Kidney (tissue), 14 donors: ENCODE results near the gene ST3GAL5. TPM values are rescaled to one million over a fixed set of nuclear protein-coding genes. Genes with fewer than 3 reads are reported as not detected.

Experiments used
- DNase-seq, 5 donors: peaks; one replicate each; pipeline ENCODE4 v3.0.0-alpha.2; 2013 to 2020
- FAIRE-seq: peaks from 2 replicates; lab custom pipeline; 2012; peaks lifted over from hg19 to GRCh38; lab: Jason Lieb, UNC
- H3K27ac ChIP-seq, 2 donors: one replicate each; pipeline ENCODE4 v1.7.0; 2013; ENCODE audit warnings: low read depth in 2 of 2, low read length in 2 of 2, inconsistent platforms in 1 of 2
- H3K27me3 ChIP-seq: one replicate; pipeline ENCODE4 v1.7.1; 2013; ENCODE audit warnings: low read length, inconsistent platforms; ENCODE audit not compliant: control insufficient read depth, insufficient read depth
- H3K36me3 ChIP-seq, 3 donors: one replicate each; pipeline versions ENCODE4 v1.7.0 to v1.7.1; 2013; ENCODE audit warnings: low read length in 3 of 3, control low read depth in 1 of 3, inconsistent platforms in 1 of 3; ENCODE audit not compliant: insufficient read depth in 3 of 3, control insufficient read depth in 2 of 3
- H3K4me1 ChIP-seq, 3 donors: one replicate each; pipeline versions ENCODE4 v1.7.0 to v1.7.1; 2013; ENCODE audit warnings: low read length in 3 of 3, inconsistent platforms in 1 of 3, low read depth in 1 of 3; ENCODE audit not compliant: control insufficient read depth in 2 of 3, insufficient read depth in 2 of 3
- H3K4me3 ChIP-seq, 3 donors: one replicate each; pipeline versions ENCODE4 v1.7.0 to v1.8.1; 2013; ENCODE audit warnings: low read length in 3 of 3, control low read depth in 1 of 3, inconsistent platforms in 1 of 3
- H3K9ac ChIP-seq, 3 donors: one replicate each; pipeline versions ENCODE4 v1.7.0 to v1.7.1; 2013; ENCODE audit warnings: low read length in 3 of 3, control low read depth in 1 of 3, inconsistent platforms in 1 of 3
- H3K9me3 ChIP-seq, 3 donors: one replicate each; pipeline versions ENCODE4 v1.7.0 to v1.7.1; 2013; ENCODE audit warnings: low read length in 3 of 3, control low read depth in 1 of 3, inconsistent platforms in 1 of 3; ENCODE audit not compliant: control insufficient read depth in 2 of 3, insufficient read depth in 1 of 3
- CTCF ChIP-seq: IDR thresholded peaks from 3 replicates; pipeline ENCODE4 v1.5.1; 2012; ENCODE audit warnings: mild to moderate bottlenecking, moderate library complexity, borderline replicate concordance; ENCODE audit not compliant: insufficient read depth; ENCODE audit errors: extremely low read depth
- intact Hi-C: fragments of 100-400 bp; cut with DNase I; formaldehyde crosslinking; loops from one replicate; pipeline ENCODE4 v1.11.1; 2022
- polyA plus RNA-seq: library from polyadenylated mRNA; stranded (reverse); fragments of 350-450 nt; fragmentation: Illumina TruSeq; extraction: RNeasy Lipid Tissue Mini Kit (QIAGEN cat#74804); gene quantifications from one replicate; pipeline ENCODE4 v1.2.3, GENCODE V29; 2014; ENCODE audit warnings: low read depth, low replicate concordance; ENCODE audit not compliant: insufficient read depth
- total RNA-seq: library from RNA; stranded (reverse); fragmentation: NEBNext Ultra II Directional; extraction: Animal tissue kit (Norgen Biotek cat#: 25700); gene quantifications from one replicate; pipeline ENCODE4 v1.2.1, GENCODE V29; 2021
- donor health status: control.
- donor health status: control.
- donor health status: control.
- donor health status: control.
- donor health status: control.
- donor health status: DM: yes; HTN: yes; CAD: no.
- donor health status: Normal renal cell carcinoma (clear cell type).

ST3GAL5 gene
- total and polyA plus RNA-seq, 2 donors from 2014 or later = 7.0 to 14.6 TPM

DNA sequence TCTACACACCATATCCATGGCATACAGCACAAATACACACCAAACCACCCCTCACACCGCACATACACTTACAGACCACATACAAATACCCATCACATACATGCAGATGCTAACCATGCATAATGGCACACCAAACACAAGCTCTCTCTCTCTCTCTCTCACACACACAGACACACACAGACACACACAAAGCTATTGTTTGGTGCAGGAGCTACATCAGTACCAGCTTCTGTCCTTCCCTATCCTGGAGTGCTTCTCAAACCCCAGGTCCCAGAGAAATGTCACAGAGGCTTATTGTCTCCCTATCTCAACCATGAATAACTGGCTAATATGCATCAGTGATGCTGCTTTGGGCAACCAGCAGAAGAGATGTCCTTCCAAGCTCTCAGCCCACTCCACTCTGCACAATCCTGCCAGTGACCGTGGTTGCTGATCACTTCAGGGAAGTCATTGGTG, 36.5 kb upstream of the ST3GAL5 start:
- H3K27ac ChIP-seq = peak overlapping the region in 1 of 2 donors; percentile 65

GRCh38 chr2:85924522-85924921, 35.7 kb upstream of the ST3GAL5 start:
- H3K27ac ChIP-seq = peak overlapping the region in 1 of 2 donors; percentile 65
- H3K4me3 ChIP-seq = no peak overlapping the region
- H3K9ac ChIP-seq = no peak overlapping the region
- DNase-seq = no peak
- peaks cover 0 to 10% (median 0%) of the 10 kb centered on the region in 3 donors for H3K4me1 ChIP-seq
- FAIRE-seq = no peak
- H3K36me3 ChIP-seq = no peaks in the 10 kb centered on the region
- H3K27me3 ChIP-seq = no peaks in the 10 kb centered on the region
- no peaks in the 10 kb centered on the region for H3K9me3 ChIP-seq
- intact Hi-C loops = no loop called here
- TF ChIP-seq CTCF = no peak

More for the DNA sequence above, 36.5 kb upstream of the ST3GAL5 start:
- TF ChIP-seq CTCF = no peak
- peaks cover 0 to 10% (median 0%) of the 10 kb centered on the region in 3 donors for H3K4me1 ChIP-seq
- no peak overlapping the region for H3K9ac ChIP-seq
- no peaks in the 10 kb centered on the region for H3K36me3 ChIP-seq
- H3K9me3 ChIP-seq = no peaks in the 10 kb centered on the region
- H3K27me3 ChIP-seq = no peaks in the 10 kb centered on the region
- intact Hi-C loops = no loop called here
- no peak for DNase-seq
- no peak overlapping the region for H3K4me3 ChIP-seq
- FAIRE-seq = no peak

- DNase-seq = no peak
- Histone ChIP-seq H3K9ac (no peak overlapping the region), H3K27me3 (no peaks in the 10 kb centered on the region), H3K9me3 (no peaks in the 10 kb centered on the region), H3K4me1 (peaks cover 0 to 9% (median 0%) of the 10 kb centered on the region in 3 donors), H3K27ac (no peak overlapping the region), H3K36me3 (no peaks in the 10 kb centered on the region), H3K4me3 (no peak overlapping the region)
- intact Hi-C loops = no loop called here
- no peak for TF ChIP-seq CTCF
- FAIRE-seq = no peak
Measured at GRCh38 chr2:85922199-85922598, 33.4 kb upstream of the ST3GAL5 start.

DNA sequence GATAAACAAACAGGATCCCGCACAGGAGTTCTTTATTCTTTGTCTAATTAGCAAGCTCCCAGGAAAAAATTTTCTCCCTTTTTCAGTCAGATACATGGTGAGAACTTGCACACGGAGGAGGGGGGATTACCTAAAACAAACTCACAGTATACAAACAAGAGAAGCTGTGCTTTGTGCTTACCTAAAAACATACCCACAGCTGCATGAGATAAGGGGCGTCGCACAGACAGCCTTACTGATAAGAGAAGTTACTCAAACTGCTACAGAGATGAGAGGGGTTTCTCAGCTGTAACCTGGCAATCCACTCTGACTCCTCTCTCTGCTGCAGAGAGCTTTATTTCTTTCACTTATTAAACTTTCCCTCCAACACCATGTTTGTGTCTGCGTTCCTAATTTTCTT, 32.9 kb upstream of the ST3GAL5 start:
- FAIRE-seq = no peak
- peaks cover 0 to 9% (median 0%) of the 10 kb centered on the region in 3 donors for H3K4me1 ChIP-seq
- DNase-seq = no peak
- no peak for TF ChIP-seq CTCF
- H3K9me3 ChIP-seq = no peaks in the 10 kb centered on the region
- H3K4me3 ChIP-seq = no peak overlapping the region
- intact Hi-C loops = no loop called here
- H3K36me3 ChIP-seq = no peaks in the 10 kb centered on the region
- H3K9ac ChIP-seq = no peak overlapping the region
- H3K27me3 ChIP-seq = no peaks in the 10 kb centered on the region
- H3K27ac ChIP-seq = no peak overlapping the region
